HG02678 (cell line): ENCODE data around the gene MINDY3.
A peak's percentile ranks its signal among the peaks of the same experiment; 100 is the strongest.
"Not testable (repeated sequence)": the region's sequence is repeated elsewhere in the genome, so short reads cannot be mapped to it uniquely, and the experiment has no call there.

Experiments used
- ATAC-seq: cut with Tn5 transposase; IDR thresholded peaks from one replicate; pipeline ENCODE4 v1.9.1; 2021; ENCODE audit warnings: mild to moderate bottlenecking, moderate library complexity; ENCODE audit not compliant: unreplicated experiment

The MINDY3 gene

DNA sequence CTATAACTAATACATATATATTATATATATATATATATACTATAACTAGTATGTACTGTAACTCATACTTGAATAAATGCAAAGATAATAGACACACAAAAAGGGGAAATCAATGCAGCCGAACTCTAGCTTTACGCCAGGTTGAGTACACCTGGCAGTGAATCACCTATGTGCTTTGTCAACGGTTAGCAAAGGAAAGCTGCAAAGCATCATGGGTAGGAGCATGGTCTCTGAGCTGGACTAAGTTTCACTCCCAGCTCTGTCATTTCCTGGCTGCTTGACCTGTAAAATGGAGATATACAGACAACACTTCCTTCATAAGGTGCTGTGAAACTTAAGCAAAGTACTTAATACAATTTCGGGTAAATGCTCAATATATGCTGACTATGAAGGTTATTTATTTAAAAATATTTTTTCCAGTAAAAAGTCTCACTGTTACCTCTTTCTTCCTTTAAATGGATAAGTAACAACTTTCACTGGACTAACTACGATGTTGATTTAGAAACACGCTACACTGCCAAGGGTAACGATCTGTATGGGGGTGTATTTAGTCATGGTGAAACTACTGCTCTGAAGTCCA is 78.8 kb downstream of the MINDY3 start:
- no peak for ATAC-seq

- no peak for ATAC-seq
Measured at GRCh38 chr10:15780353-15781135, 79.8 kb downstream of the MINDY3 start.

GRCh38 chr10:15775513-15775912 is 84.8 kb downstream of the MINDY3 start:
- no peak for ATAC-seq

DNA sequence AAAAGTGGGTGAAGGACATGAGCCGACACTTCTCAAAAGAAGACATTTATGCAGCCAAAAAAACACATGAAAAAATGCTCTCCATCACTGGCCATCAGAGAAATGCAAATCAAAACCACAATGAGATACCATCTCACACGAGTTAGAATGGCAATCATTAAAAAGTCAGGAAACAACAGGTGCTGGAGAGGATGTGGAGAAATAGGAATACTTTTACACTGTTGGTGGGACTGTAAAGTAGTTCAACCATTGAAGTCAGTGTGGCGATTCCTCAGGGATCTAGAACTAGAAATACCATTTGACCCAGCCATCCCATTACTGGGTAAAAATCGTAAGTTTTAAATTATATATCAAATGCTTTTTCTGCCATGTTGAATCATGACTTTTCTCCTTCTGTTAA is 85.8 kb downstream of the MINDY3 start:
- ATAC-seq, result not testable (repeated sequence)

- ATAC-seq, result no peak
Measured at GRCh38 chr10:15764892-15765454, 95.3 kb downstream of the MINDY3 start.

DNA sequence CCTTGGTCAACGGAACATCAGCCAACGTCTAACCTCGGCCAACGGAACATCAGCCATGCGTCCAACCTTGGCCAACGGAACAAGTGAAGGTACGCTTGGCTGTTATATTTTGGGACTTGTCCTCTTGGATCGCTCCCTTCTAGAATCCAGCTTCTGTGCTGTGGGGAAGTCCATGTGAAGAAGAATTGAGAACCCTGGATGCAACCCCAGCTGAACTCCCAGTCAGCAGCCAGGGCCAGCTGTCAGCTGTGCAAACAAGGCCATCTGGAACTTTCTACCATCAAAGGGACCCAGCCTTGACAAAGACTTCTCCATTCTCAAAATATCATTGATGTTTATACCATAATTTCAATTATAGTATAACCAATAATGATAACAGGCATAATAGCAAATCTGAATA is 97.3 kb downstream of the MINDY3 start:
- ATAC-seq, result no peak

- ATAC-seq, result not testable (repeated sequence)
Measured at GRCh38 chr10:15762239-15762638, 98.1 kb downstream of the MINDY3 start.

DNA sequence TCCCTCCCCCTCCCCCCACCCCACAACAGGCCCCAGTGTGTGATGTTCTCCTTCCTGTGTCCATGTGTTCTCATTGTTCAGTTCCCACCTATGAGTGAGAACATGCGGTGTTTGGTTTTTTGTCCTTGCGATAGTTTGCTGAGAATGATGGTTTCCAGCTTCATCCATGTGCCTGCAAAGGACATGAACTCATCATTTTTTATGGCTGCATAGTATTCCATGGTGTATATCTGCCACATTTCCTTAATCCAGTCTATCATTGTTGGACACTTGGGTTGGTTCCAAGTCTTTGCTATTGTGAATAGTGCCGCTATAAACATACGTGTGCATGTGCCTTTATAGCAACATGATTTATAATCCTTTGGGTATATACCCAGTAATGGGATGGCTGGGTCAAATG is 99.1 kb downstream of the MINDY3 start:
- not testable (repeated sequence) for ATAC-seq

DNA sequence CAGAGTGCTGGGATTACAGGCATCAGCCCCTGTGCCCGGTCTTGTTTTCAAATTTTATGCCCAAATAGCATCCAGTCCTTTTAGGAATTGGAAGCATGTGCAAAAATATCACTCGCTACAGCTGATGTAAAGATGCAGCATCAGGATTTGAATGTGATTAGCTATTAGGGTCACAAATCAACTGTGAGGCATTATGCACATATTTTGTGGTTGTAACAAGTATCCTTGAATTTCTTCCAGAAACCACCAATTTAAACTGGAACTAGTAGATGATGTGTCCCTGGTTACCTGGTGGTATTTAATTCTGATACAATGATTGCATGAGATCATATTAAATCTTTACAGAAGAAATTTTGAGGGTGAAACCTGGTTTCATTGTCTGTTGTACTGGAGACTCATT is 99.6 kb downstream of the MINDY3 start:
- ATAC-seq, result no peak

- ATAC-seq, result no peak
Measured at GRCh38 chr10:15759265-15759664, 101.0 kb downstream of the MINDY3 start.

GRCh38 chr10:15758618-15759017 is 101.7 kb downstream of the MINDY3 start:
- ATAC-seq, result no peak

GRCh38 chr10:15754937-15755336 is 105.4 kb downstream of the MINDY3 start:
- ATAC-seq, result no peak

DNA sequence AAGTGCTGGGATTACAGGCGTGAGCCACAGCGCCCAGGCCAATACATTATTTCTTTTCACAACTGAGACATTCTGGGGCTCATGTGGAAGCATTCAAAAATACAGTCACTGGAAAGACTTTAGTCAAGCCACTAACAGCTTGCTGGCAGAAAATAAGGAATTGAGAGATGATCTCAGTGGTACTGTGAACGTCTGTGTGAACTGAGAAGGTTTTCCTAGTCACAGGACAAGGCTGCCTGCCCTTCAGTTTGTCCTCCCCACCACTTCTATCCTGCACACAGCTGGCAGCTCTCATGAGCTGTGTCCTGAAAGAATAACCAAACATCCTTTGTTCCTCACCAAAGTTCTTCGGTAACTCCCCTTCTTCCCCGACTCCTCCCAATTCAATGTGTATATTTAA is 109.3 kb downstream of the MINDY3 start:
- no peak for ATAC-seq

DNA sequence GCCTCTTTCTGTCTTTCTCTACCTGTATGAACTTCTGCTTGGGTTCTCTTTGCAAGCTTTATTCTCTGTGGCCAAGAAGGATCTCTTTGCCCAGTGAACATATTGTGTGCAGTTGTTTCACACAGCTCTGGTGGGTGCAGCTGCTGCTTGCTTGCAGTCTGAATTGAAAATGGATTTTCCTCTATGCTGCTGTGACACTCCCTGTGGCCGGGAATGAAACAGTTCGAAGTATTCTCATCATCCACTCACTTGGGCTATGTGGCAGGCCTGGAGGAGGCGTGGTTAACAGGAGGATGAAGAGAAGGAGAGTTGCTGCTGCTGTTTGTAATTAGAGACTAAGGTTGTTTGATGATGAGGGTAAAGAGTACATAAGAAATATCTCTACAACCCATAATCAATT is 112.2 kb downstream of the MINDY3 start:
- ATAC-seq, result no peak

DNA sequence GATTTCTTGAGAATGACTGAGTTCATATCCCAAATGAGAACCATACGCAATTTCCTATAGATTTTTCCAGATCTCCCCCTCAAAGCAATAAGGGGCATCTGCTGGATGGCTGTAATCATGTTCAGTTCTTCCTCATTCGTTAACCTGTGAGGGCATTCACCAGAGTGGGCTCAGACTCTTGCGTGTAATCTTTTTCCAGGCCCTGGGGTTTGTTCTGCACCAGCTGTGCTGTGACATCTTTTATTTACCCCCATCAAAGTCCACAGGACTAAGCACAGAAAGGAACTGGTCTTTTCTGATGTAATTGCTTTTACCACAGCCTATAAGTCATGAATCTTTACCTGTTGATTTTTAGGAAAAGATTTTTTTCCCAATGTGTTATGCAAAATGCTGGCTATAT is 112.7 kb downstream of the MINDY3 start:
- no peak for ATAC-seq

DNA sequence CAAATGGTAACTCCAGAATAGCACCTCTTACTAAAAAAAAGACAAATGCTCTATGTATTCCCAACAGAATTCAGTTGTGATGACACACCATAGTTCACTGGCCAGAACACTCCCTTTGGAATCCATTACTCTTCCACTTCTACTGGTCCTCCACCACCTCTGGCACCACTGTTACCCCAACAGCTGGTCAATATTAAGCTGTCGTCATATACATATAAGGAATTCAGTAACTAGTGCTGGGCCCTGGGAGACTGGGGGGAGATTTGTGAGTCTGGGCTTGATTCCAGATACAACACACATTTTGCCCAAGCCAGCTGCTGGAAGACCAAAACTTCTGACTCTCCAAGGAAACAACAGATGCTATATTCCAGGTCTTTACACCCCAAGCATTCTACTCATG is 114.6 kb downstream of the MINDY3 start:
- ATAC-seq, result no peak

DNA sequence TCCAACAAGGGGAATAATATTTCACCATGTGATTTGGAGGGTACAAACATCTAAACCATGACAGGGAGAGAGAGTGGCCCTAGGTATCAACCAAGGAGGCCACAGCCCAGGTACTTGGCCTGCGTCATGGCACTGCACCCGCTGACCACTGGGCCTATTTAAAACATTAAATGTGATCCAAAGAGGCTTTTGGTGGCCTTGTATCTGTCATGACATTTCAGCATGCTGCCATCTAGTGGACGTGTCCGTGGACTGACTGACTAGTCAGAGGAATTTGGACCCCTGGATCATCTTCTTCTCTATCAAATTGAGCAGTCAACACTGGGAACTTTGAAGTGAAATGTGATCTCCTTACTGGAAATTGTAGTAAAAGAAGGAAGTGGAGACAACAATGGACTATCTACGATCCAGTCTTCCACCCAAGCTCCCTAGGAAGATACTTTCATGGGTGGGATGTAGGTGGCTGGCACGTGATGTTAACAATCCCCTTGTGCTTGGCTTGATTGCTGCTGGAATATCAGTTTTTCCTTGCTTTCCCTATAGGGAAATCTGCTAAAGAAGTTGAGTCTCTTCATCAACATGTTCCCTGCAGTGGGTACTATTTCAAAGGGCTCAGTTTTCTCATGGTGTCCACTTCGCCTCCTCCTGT is 116.0 kb downstream of the MINDY3 start:
- ATAC-seq, result peak; percentile 67

GRCh38 chr10:15743443-15743842 is 116.9 kb downstream of the MINDY3 start:
- no peak for ATAC-seq

DNA sequence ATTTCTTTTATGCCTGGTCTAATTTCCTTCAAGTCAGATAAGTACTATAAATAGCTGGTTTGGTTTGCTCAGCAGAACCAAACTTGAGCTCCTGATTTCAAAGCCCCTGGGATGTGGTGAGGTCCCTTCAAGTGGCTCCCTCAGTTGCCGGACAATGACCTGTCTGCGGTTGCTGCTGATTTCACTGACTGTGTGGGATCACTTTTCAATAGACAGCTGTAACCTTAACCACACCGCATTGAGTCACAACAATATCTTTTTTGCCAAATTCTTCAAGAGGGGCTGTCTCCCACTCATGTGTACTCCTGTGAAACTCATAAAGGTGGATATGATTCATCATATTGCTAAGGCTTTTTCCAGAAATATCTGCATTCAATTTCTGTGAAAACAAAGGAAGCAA is 117.5 kb downstream of the MINDY3 start:
- ATAC-seq, result no peak

DNA sequence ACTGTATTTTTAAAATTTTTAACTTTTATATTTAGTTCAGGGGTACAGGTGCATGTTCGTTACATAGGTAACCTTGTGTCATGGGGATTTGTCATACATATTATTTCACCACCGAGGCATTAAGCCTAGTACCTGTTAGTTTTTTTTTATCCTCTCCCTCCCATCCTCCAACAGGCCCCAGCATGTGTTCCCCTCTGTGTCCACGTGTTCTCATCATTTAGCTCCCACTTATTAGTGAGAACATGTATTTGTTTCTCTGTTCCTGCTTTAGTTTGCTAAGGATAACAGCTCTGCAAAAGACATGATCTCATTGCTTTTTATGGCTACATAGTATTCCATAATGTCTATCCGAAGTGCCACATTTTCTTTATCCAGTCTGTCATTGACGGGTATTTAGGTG is 118.2 kb downstream of the MINDY3 start:
- no peak for ATAC-seq

GRCh38 chr10:15741581-15741980 is 118.7 kb downstream of the MINDY3 start:
- ATAC-seq, result no peak

GRCh38 chr10:15740261-15740660 is 120.0 kb downstream of the MINDY3 start:
- no peak for ATAC-seq
